ENCODE data around the gene UACA.
"Not testable (repeated sequence)": the region's sequence is repeated elsewhere in the genome, so short reads cannot be mapped to it uniquely, and the experiment has no call there.

UACA gene

DNA sequence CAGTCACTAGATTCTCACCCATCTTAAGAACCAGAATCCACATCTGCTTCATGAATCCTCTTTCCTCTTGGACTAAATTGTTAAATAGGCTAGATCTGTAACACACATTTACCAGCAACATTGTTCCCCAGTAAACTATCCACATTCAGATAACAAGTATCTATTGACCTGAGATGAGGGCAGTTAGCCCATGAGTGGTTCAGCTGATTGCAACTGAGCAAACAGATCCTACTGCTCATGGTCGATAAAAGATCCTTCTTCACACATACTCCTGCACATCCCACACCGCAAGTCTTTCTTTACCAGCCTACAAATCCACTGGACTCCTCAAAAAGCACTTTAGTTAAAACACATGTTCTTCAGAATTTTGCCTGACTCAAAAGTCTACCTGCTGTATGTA, 59.2 kb downstream of the UACA start:
- ATAC-seq: no peak

DNA sequence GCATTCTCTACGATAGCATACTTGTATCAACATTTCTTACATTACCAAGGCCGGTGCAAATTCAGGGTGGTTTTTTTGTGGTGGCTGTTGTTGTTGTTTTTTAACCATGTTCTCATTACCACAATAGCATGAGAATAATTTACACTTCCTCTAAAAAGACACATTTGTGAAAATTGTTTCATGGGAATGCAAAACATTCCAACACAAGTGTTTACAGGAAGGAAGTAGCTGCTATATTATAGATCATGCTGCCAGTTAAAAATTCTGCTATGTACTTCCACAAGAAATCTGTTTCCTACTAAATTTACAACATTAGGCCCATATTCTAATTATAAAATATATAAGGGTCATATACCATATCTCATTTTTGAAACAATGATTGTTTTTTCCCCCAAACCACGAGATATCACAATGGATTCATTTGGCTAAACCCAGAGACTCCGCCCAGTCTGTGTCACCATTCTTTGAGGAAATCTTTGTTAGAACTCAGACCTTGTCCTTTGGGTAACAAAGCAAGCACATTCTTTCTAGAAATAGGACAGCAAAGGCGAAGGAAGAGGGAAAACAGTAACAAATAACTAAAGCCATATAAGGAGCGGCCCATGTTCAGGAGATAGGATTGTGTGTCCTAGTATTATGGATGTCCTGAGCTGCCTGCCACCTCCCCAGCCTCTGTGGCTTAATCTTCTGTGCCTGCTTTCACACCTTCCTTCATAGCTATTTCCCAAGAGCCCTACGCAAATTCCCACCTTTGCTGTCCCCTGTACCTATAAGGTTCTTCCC, 60.1 kb downstream of the UACA start:
- no peak for ATAC-seq

DNA sequence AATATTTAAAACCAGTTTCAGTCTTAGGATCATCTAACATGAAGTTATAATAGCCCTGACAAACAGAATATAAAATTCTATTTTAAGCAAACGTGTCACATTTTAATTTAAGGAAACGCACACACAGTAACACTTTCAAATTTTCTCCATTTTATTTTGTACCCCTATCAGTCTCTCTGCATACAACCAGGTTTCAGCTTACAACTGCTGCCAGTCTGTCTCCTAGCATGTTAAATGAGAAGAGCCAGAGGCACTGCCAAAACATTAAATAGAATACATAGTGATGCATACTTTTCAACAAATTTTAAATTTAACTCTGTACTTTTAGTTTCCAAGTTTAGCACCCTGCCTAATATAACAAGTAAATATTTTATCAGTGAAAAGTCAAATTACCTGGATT, 60.8 kb downstream of the UACA start:
- no peak for ATAC-seq

DNA sequence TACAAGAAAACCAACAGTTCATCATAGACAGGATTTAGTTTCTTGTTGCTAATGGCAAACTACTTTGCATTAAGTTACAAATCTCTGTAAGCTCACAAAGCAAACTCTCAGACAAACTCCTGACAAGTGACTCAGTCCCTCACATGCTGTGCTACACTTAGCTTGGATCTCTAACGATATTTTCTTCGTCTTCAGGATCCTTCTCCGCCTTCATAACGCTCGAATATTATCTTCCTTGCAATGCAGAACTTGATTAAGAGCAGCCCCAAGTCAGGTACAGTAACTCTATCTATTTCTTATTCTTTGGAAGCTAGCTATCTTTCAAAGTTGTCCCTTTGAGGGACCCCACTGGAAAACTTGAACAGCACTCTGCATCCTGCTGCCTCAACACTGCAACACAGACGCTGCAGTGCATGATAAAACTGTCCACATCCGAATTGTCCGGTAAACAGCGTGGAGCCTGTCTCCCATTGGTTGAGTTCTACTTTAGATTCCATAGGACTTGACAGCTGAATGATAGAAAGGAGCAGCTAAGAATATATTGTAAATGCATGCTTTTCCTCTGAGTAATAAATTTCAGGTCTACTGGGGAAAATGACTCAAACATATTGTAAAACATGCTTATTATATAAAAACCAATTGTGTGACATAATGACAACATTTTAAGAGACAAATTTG, 61.3 kb downstream of the UACA start:
- no peak for ATAC-seq

DNA sequence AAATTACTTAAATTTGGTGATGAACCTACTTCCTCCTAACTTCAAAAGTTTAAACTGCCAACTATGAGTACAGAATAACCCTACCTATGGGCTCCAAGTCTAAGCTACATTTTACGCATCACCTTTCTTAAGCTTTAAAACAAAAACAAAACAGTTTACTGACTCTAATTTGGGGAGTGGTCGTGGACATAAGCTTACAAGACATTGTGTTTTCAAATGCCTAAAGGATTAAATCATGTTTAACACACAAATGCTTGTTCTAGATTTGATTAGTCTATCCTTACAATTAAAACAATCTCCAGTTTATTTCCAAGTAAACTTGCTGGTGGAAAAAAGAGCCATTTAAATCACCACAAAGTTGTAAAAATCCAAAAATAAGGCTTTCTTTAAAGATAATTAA, 62.2 kb downstream of the UACA start:
- no peak for ATAC-seq

DNA sequence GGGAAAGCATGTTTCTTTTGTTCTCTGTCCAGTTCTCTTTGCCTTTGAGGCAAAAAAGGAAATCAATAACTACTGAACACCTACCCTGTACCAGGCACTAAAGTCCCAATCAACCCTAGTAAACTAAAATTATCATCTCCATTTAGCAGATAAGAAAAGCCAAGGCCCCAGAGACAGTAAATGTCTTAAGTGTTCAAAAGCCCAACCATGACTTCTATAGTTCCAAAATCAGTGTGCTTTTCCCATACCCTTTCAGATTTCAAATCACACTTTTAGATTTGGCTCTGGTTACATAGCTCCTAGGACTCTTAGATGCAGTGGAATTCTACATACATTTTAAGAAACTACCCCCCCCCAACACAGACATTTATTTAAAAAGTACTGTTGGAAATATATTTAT, 63.5 kb downstream of the UACA start:
- ATAC-seq: no peak

DNA sequence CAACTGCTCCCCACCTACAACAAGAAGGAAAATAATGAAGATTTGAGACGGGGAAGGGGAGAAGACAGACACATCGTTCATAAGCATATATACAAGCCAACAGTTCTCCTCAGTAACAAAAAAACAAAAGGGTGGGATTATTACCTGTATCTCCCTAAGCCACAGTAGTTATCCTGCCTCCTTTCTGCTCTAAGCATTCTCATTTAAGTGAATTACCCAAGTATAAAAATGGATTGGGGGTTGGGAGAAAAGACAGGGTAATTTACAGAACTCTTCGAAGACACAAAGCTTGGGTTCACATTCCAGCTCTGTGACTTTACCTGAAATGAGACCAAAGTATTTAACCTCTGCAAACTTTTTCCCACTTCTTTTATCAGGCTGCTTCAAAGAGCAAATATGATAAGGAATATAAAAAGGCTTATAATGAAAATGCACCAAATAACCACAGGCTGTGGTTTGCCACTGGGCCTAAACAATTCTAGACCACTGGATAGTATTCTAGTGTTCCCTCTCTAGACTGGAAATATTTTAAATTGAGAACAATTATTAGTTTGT, 64.4 kb downstream of the UACA start:
- no peak for ATAC-seq

DNA sequence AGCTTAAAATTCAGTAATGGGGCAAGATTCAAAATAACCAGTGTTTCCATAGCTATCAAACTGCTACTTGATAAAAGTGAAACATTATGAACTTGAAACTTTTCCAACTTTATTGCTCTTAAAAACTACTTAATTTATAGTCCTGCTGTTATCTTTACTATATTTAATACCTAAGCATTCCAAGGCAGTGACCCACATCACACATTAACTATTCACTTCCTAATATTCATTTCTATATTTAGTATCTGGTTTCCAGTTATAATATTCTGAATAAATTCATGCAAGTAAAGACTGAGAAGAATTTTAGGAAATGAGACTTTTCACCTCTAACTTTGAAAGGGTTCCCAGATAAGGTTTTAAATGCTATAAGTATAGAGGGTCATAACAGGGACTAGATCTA, 64.9 kb downstream of the UACA start:
- ATAC-seq: no peak

DNA sequence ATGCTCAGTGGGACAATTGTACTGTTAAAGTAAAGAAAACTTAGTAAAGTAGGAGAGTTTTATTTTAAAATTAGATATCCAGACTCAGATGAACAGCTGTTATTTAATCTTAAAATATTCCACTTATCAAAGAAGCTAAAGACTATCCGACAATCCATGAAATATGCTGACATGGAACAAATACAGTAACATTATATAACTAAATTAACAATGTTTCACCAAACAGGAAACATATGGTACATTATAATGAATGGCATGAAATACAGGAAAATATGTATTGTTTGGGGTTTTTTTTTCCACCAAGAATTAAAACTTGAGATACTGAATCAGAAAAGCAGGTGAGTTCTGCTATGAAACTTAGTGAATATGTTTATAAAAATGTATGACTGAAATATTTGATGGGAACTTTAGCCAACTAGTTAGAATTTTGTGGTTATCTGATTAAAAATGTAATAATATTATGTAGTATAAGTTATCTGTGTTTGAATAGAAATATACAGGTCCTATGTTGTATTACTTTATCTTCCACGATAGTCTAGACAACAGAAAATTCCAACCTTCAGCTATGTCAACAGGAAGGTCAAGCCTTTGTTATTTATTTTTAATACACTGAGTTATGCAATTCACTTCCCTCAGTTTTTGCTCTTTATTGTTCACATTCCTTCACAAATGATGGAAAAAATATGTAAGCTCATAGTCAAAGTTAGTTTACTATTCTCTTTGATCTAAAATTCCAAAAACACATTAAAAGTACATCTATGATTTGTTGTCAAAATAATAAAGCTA, 72.7 kb downstream of the UACA start:
- ATAC-seq: no peak

DNA sequence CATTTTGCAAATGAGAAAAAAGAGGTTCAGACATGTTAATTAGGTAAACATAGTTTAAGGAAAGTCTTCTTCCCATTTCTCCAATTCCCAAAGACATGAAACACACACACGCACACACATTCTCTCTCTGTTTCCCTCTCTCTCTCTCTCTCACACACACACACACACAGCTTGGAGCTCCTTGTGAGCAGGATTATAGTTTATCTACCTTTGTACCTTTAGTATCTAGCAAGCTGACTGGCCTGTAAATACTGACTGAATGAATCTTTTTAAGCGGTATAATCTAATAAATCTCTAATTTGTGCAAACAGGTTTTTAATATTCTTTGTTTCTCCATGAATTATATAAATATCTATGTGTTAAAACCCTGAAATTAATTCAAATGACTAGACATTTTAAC, 73.3 kb downstream of the UACA start:
- no peak for ATAC-seq

DNA sequence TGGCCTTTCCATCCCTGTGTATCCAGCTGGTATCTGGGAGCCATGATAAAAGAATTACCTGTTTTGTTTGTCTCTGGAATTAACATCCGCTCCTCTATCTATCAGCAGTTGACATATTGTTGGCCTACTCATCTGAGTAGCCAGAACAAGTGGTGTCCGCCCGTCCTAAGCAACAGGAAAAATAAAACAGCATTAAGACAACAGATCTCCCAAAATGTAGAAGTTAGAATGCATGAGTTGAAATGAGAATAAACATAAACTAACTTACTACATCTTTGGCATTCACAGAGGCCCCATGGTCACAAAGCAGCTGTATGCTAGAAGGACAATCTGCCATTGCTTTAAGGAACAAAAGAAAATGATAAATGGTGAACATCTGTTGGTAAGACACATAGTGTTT, 75.9 kb downstream of the UACA start:
- no peak for ATAC-seq

DNA sequence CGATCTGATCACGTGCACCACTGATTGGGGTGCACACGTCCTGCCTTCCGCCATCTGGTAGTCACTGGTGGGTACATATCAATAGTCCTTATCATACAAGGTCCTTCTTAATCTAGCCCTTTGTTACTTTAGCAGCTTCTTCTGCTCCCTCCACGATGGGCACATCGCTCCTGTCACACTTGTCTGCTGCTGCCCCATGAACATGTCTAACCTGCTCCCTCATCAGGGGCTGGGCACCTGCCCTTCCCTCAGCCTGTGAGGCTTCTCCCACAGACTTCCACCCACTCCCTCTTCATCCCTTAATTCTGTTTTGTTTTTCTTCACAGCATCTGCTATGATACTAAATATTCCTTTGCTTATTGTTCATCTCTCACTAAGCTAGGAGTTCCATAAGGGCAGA, 82.5 kb downstream of the UACA start:
- ATAC-seq: no peak

DNA sequence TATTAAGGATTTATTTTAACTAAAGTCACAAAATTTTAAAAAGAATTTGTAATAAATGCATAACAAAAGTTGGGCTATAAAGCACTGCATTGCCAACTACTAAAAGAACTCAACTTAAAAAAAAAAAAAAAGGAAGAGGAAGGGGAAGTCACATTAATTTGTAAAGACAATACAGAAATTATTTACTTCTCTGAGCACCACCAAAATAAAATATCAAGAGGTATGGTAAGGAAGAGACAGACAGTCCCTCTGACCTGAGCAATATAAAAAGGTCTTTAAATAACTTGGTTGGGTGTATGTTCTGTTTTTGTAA, 83.5 kb downstream of the UACA start:
- no peak for ATAC-seq

DNA sequence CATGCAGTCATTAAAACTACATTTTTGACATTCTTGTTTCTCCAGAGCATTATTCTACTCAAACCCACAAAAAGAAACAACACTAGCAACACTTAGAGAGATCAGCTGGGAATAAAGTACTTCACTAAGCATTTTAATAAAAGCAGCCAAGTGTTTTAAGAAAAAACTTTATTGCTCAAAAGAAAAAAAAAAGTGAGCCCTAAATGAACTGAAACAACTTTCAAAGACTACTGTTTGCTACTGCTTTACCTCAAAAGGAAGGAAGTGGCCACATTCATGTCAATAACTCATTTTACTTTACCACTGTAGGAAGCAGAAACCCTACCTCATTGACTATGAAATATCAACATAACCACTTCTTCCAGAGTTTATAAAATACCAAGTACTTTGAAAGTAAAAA, 91.3 kb downstream of the UACA start:
- peak in 1 of 2 donors; percentile 30 for ATAC-seq

DNA sequence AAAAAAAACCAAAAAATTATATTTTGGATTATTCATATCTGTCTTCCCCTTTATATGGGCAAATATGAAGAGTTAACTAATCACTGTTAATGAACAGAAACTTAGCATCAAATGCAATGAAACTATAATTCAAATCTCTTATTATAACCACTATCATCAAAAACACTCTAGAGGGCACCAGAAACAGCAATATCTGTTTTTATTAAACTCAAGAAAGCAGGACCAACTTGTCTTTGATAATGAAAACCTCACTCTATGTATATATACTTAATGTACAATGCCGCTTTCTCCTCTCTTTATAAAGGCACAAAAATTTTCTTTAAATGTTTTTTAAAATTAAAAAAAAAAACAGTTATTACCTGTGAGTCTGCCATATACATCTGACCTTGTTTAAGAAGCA, 92.7 kb downstream of the UACA start:
- no peak for ATAC-seq

DNA sequence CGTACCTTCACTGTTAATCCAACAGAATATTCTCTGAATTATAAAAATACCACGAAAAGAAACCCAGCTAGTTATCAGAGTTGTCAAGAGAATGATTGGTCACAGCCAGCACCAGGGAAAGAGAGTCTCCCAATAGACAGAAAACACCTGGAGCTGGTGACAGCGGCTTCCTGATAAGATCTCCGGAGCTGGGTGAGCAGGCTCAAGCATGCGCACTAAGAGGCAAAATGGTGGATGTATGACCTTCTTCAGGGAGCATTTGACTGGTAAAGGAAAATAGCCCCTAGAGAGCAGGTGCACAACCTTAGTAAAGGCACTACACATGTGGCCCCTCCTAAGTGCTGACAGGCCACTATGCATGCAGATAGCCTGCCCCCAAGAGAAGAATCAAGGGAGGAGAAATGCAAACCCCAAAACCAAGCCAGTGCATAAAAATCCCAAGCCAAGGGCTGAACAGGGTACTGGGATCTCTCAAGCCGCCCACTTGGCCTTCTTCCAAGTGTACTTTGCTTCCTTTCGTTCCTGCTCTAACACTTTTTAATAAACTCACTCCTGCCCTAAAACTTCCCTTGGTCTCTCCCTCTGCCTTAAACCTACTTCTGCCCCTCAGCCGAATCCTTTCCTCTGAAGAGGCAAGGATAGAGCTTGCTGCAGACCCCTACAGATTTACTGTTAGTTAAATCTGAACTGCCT, 93.2 kb downstream of the UACA start:
- ATAC-seq: no peak

DNA sequence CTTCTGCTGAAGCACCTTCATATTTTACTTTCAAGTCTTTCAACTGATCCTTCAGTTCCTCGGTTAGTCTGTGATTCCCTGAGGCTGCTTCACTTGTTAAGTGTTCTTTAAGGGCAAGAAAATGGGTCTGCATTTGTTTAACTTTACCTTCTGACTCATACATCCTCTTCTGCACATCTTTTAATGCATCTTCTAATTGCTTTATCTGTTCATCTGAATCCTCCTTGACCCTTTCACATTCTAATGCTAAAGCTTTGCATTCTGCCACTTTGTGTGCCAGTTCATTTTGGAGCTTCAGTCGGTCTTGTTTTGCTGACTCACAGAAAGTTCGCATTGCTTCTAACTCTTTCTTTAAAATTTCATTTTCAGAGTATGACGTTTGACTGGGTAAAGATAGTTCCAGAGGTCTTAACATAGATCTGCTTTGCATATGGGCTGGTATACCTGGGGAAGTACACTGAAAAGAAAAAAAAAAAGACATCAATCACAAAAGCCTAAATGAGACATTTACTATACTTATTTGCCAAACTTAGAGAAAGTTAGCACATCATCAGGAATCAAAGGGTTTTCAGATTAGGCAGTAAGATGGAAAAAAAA, 94.3 kb downstream of the UACA start:
- no peak for ATAC-seq

DNA sequence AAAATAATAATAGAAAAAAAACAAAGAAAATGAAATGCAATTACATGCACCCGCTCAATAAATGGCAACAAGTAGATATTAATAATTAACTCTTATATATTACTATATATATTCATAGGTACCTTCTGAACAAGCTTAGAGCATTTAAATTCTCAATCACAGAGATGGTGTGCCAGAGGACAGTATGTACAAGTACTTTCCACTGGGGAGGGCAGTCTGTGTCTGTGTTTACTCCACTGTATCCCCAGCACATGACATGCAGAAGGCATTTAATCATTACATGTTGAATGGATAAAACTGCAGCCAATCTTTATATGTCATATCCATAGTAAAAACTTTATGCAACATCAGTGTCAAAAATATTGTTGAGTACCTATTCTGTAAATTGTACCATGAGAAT, 97.8 kb downstream of the UACA start:
- ATAC-seq: no peak

DNA sequence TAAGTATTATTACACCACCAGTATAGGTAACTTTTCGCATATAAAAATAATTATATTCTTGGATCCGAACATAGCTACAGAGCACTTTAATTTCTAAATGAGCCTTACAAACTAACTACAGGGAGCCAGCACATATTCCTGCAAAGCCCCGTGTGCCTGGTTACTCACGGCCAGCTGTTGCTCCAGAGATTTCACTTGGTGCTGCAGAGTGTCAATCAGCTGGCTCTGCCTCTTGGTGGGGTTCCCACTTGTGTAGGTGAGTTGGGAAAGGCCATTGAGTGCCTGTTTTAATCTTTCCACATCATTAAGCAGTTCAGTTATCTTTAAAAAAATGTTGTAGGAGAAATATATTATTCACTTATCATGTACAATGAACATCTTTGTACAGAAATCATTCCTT, 98.9 kb downstream of the UACA start:
- no peak for ATAC-seq

DNA sequence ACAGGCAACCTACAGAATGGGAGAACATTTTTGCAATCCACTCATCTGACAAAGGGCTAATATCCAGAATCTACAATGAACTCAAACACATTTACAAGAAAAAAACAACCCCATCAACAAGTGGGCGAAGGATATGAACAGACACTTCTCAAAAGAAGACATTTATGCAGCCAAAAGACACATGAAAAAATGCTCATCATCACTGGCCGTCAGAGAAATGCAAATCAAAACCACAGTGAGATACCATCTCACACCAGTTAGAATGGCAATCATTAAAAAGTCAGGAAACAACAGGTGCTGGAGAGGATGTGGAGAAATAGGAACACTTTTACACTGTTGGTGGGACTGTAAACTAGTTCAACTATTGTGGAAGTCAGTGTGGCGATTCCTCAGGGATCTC, 100.3 kb downstream of the UACA start:
- not testable (repeated sequence) for ATAC-seq

DNA sequence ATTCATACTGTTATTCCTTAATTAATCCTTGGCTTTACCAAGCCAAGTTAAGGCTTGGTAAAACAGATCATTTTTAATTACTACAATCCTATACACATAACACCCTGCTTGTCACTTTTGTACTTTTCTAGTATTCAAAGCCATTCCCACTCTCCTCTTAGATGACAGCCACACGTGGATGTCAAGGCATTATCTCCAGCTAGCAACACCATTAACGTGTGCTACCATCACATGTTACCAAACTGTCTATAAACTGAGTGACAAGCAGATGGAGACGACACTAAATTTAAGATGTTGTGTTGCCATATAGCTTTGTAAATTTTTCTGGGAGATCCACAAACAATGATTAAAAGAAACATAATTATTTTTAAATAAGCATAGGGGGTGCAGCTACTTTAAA, 103.7 kb downstream of the UACA start:
- ATAC-seq: no peak

DNA sequence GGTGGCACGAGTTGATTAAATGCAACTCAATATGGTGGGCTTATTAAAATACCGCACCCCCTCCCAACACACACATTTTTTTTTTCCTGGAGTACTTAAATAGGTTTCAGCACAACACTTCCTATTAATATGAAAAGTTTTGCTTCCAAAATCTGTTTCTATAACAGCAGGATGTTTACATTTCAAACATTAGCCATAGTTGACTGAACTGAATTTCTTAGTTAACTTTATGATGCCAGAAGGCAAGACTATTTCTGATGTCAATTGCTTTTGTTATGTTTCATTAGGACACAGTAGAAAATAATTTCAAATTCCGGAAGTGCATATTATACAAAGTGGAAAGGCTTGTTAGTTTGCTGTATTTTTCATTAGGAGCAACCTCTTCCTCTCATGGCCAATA, 104.7 kb downstream of the UACA start:
- ATAC-seq: no peak

DNA sequence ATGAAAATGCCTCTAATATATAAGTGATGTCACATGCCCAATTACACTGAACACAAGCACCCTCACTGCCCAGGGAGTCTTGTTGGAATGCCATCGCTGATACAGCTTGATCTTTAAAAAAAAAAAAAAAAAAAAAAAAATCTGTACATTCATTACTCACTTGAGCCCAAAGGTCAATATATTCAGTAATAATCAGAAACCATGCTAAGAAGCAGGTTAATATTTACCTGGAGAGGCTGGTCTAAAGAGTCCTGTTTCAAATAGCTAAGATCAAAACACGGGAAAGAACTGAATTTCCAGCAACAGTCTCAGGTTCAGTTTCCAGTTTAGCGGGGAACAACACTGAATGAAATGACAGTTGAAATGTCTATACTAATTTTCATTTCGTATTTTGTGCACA, 109.9 kb downstream of the UACA start:
- no peak for ATAC-seq
